Endothelial cell of umbilical vein (primary cell): ENCODE measurements around the gene LAMTOR5. TPM values are rescaled to one million over a fixed set of nuclear protein-coding genes. Genes with fewer than 3 reads are reported as not detected.
"Not testable (repeated sequence)": the region's sequence is repeated elsewhere in the genome, so short reads cannot be mapped to it uniquely, and the experiment has no call there.

ENCODE experiments used
- BruUV-seq: library from RNA; stranded (reverse); fragments of 400-500 nt; replicated peaks from 2 replicates; lab custom pipeline; 2021; lab: Mats Ljungman, UMichigan
- CTCF ChIA-PET: fragments of 300-600, 350-600 bp; sonication (Branson Sonifier 250); formaldehyde crosslinking; loops from one replicate; lab custom pipeline; 2021; ENCODE audit warnings: antibody characterized with exemption, inconsistent platforms; lab: Charles Lee
- POLR2A ChIA-PET: fragments of 300-600, 350-600 bp; sonication (Branson Sonifier 250); formaldehyde crosslinking; loops from one replicate; lab custom pipeline; 2021; ENCODE audit warnings: antibody characterized with exemption, inconsistent platforms; lab: Charles Lee
- DNase-seq: peaks from one replicate; pipeline ENCODE4 v3.0.0-alpha.2; 2011; ENCODE audit warnings: low read depth, low spot score
- FAIRE-seq: peaks from 2 replicates; lab custom pipeline; 2011; peaks lifted over from hg19 to GRCh38; lab: Jason Lieb, UNC
- H2AFZ ChIP-seq: 2 replicates; pipeline ENCODE4 v1.6.0; 2012; ENCODE audit warnings: low read depth, low read length, control low read depth, inconsistent platforms
- H3K27ac ChIP-seq: 2 replicates; pipeline ENCODE4 v1.5.1; 2011; ENCODE audit warnings: low read depth, mild to moderate bottlenecking, control low read depth, low read length, moderate library complexity; ENCODE audit not compliant: insufficient read depth
- H3K27me3 ChIP-seq, 2 experiments: 2 replicates each; pipeline versions ENCODE4 v1.6.0 to v1.6.1; 2011; ENCODE audit warnings: low read length in 2 of 2, mixed read lengths in 1 of 2; ENCODE audit not compliant: control insufficient read depth in 2 of 2, insufficient read depth in 2 of 2
- H3K36me3 ChIP-seq, 2 experiments: 2 replicates in 1 of 2; 3 replicates in 1 of 2; pipeline ENCODE4 v1.5.1; 2011; ENCODE audit warnings: low read length in 2 of 2, mild to moderate bottlenecking in 1 of 2, moderate library complexity in 1 of 2; ENCODE audit not compliant: control insufficient read depth in 2 of 2, insufficient read depth in 2 of 2; ENCODE audit errors: extremely low read depth in 1 of 2
- H3K4me1 ChIP-seq: 3 replicates; pipeline ENCODE4 v1.5.1; 2011; ENCODE audit warnings: mild to moderate bottlenecking, low read length; ENCODE audit not compliant: control insufficient read depth, insufficient read depth; ENCODE audit errors: extremely low read depth
- H3K4me2 ChIP-seq: 2 replicates; pipeline ENCODE4 v1.6.1; 2011; ENCODE audit warnings: low read length, control low read depth, mixed read lengths; ENCODE audit not compliant: insufficient read depth
- H3K4me3 ChIP-seq, 3 experiments: fragments of 200-600 bp in 1 of 3; sonication (generic), shearing (Covaris generic) in 1 of 3; replicated peaks in 1 of 3; 2 replicates each; pipeline ENCODE4 v1.5.1; 2011 to 2016; ENCODE audit warnings: control low read depth in 3 of 3, low read length in 3 of 3, mild to moderate bottlenecking in 2 of 3, inconsistent platforms in 1 of 3, low read depth in 1 of 3, moderate library complexity in 1 of 3; ENCODE audit not compliant: insufficient read depth in 1 of 3
- H3K79me2 ChIP-seq: 2 replicates; pipeline ENCODE4 v1.6.0; 2012; ENCODE audit warnings: low read length, inconsistent platforms; ENCODE audit not compliant: control insufficient read depth, insufficient read depth
- H3K9ac ChIP-seq: replicated peaks from 2 replicates; pipeline ENCODE3; 2011; ENCODE audit warnings: low read length, control low read depth; ENCODE audit not compliant: insufficient read depth; ENCODE audit errors: extremely low read depth
- H3K9me1 ChIP-seq: replicated peaks from 3 replicates; pipeline ENCODE4 v1.6.0; 2011; ENCODE audit warnings: mild to moderate bottlenecking, low read length; ENCODE audit not compliant: control insufficient read depth, insufficient read depth; ENCODE audit errors: extremely low read depth
- H3K9me3 ChIP-seq: replicated peaks from 2 replicates; pipeline ENCODE4 v1.5.1; 2012; ENCODE audit warnings: low read length, inconsistent platforms; ENCODE audit not compliant: control insufficient read depth, insufficient read depth
- H4K20me1 ChIP-seq: replicated peaks from 2 replicates; pipeline ENCODE3; 2011; ENCODE audit warnings: mild to moderate bottlenecking, low read length; ENCODE audit not compliant: control insufficient read depth, insufficient read depth; ENCODE audit errors: extremely low read depth
- CTCF ChIP-seq, 2 donors: IDR thresholded peaks; 1 replicate in 1 of 2; 2 replicates in 1 of 2; pipeline ENCODE4 v1.5.1; 2011; ENCODE audit warnings: low read length in 2 of 2, mild to moderate bottlenecking in 2 of 2, moderate library complexity in 2 of 2, control low read depth in 1 of 2, inconsistent platforms in 1 of 2, low read depth in 1 of 2; ENCODE audit not compliant: insufficient read depth in 1 of 2; ENCODE audit errors: extremely low read depth in 1 of 2
- EZH2 ChIP-seq: IDR thresholded peaks from 2 replicates; pipeline ENCODE4 v1.6.1; 2012; ENCODE audit warnings: borderline replicate concordance, low read depth, mild to moderate bottlenecking, moderate library complexity, low read length, inconsistent platforms; ENCODE audit not compliant: severe bottlenecking
- FOS ChIP-seq: IDR thresholded peaks from 2 replicates; pipeline ENCODE4 v1.6.1; 2011; ENCODE audit warnings: mild to moderate bottlenecking, low read length, moderate library complexity, borderline replicate concordance; ENCODE audit not compliant: insufficient read depth
- GATA2 ChIP-seq: IDR thresholded peaks from 2 replicates; pipeline ENCODE4 v1.7.0; 2011; ENCODE audit warnings: low read depth, mild to moderate bottlenecking, moderate library complexity, mixed read lengths, low read length; ENCODE audit not compliant: insufficient read length, insufficient read depth
- JUN ChIP-seq: IDR thresholded peaks from 2 replicates; pipeline ENCODE4 v1.6.1; 2011; ENCODE audit warnings: borderline replicate concordance, low read depth; ENCODE audit not compliant: insufficient read length, insufficient read depth
- MAX ChIP-seq: IDR thresholded peaks from 2 replicates; pipeline ENCODE4 v1.6.1; 2011; ENCODE audit not compliant: insufficient read depth, insufficient read length
- MYC ChIP-seq: IDR thresholded peaks from one replicate; pipeline ENCODE4 v1.6.1; 2011; ENCODE audit warnings: mild to moderate bottlenecking, low read depth, low read length
- POLR2A ChIP-seq: IDR thresholded peaks from 2 replicates; pipeline ENCODE4 v1.6.1; 2012; ENCODE audit warnings: low read depth, mild to moderate bottlenecking, control low read depth, low read length
- POLR2AphosphoS5 ChIP-seq: IDR thresholded peaks from 2 replicates; pipeline ENCODE4 v1.6.1; 2012; ENCODE audit warnings: low read depth, mild to moderate bottlenecking, control low read depth, low read length, moderate library complexity; ENCODE audit not compliant: insufficient read depth
- dilution Hi-C: fragments of 300-500 bp; cut with MboI; formaldehyde crosslinking; loops from one replicate; pipeline ENCODE4 v1.15.0; 2019; ENCODE audit warnings: low sequenced_read_pairs; ENCODE audit not compliant: extremely low pct_ligation_motif_present
- intact Hi-C: fragments of 100-400 bp; cut with micrococcal nuclease; formaldehyde crosslinking; loops from one replicate; pipeline ENCODE4 v1.10.0; 2022
- polyA plus RNA-seq, 4 experiments: library from polyadenylated mRNA; depleted of rRNA in 3 of 4; stranded (reverse) in 3 of 4; unstranded in 1 of 4; fragments of >200 nt; gene quantifications; 2 replicates each; pipeline versions ENCODE4 v1.2.1 to v1.2.3, GENCODE V29; 2011 to 2012; ENCODE audit warnings: missing spikeins in 1 of 4
- total RNA-seq: library from RNA; stranded (reverse); gene quantifications from 2 replicates; pipeline ENCODE4 v1.2.3, GENCODE V29; 2021

LAMTOR5 gene
- total and polyA plus RNA-seq, 2 donors (not counting 3 experiments of a cell fraction or from before 2014, with no cell fraction given): 150 to 503 TPM

DNA sequence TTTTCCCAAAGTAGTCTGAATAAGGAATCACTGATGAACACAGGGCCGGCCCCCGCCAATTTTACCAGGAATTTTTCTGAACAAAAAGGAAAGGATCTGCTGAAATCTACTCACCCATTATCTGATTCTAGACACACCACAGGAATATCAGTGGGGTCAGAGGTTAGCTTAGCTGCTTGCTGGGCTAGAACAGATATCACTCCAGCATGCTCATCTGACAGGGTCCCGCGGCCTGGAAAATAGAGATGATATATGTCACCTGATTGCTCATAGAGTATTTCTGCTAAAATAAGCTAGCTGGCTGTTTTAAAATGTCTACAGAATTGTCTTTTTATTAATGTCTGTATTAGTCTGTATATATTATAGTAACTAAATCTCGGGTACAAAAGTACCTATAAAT is 3.7 kb downstream of the LAMTOR5 start:
- H3K27me3 ChIP-seq: no peaks in the 10 kb centered on the region
- no peak overlapping the region for H3K4me2 ChIP-seq
- peaks cover 9% of the 10 kb centered on the region for H3K4me1 ChIP-seq
- H3K79me2 ChIP-seq: peaks cover 19% of the 10 kb centered on the region
- H3K36me3 ChIP-seq: peaks cover 15 to 20% of the 10 kb centered on the region in 2 experiments
- dilution Hi-C loops (no loop called here), intact Hi-C loops (no loop called here)
- POLR2A ChIA-PET: no interaction called here
- FAIRE-seq (no peak), DNase-seq (no peak)
- H3K9ac ChIP-seq: no peak overlapping the region
- CTCF ChIA-PET: no interaction called here
- TF ChIP-seq MAX (no peak), JUN (no peak), POLR2A (no peak), CTCF (IDR thresholded peaks at IDR 0.05; ENCODE audit: extremely low read depth in 1 of 2, insufficient read depth in 1 of 2, low read depth in 1 of 2, low read length in 2 of 2) (no peak), POLR2AphosphoS5 (no peak), MYC (no peak), FOS (no peak), GATA2 (no peak), EZH2 (no peak)
- H2AFZ ChIP-seq: no peak overlapping the region
- no peaks in the 10 kb centered on the region for H4K20me1 ChIP-seq
- BruUV-seq: no TSS peak
- H3K4me3 ChIP-seq: no peak overlapping the region
- H3K9me3 ChIP-seq: no peaks in the 10 kb centered on the region
- H3K27ac ChIP-seq: no peak overlapping the region
- H3K9me1 ChIP-seq: no peaks in the 10 kb centered on the region

- CTCF ChIA-PET: interaction anchor here (1.1 kb wide), 1 partner anchor 84 kb away, joined by 3 read pairs; no protein-coding TSS in a partner anchor
- H3K9ac ChIP-seq, dilution Hi-C loops, BruUV-seq, H3K79me2 ChIP-seq, H3K27ac ChIP-seq, H3K27me3 ChIP-seq, POLR2A ChIA-PET, H2AFZ ChIP-seq, H3K9me1 ChIP-seq, H3K4me1 ChIP-seq, H3K4me2 ChIP-seq, H3K36me3 ChIP-seq, H4K20me1 ChIP-seq, FAIRE-seq, DNase-seq, H3K9me3 ChIP-seq, intact Hi-C loops, H3K4me3 ChIP-seq: not testable (repeated sequence)
Measured at GRCh38 chr1:110396259-110396958, 11.1 kb downstream of the LAMTOR5 start.
